Body of pancreas (tissue), 4 donors: Measurements from ENCODE around the gene GPR142. TPM values are rescaled to one million over a fixed set of nuclear protein-coding genes. Genes with fewer than 3 reads are reported as not detected.
A peak's percentile ranks its signal among the peaks of the same experiment; 100 is the strongest.

Experiments
- ATAC-seq: fragments of 150-250 bp; one replicate; pipeline ENCODE4 v1.9.1; 2016
- DNase-seq, 4 donors: peaks; one replicate each; pipeline ENCODE4 v3.0.0-alpha.2; 2019
- H3K27ac ChIP-seq, 4 donors: fragments of 200-600 bp; sonication (generic); 1 replicate in 3 of 4; 2 replicates in 1 of 4; pipeline versions ENCODE4 v1.5.1 to v1.6.1; 2016 to 2019; ENCODE audit warnings: mild to moderate bottlenecking in 1 of 4, mixed read lengths in 1 of 4, moderate library complexity in 1 of 4
- H3K27me3 ChIP-seq, 2 donors: fragments of 200-600 bp; sonication (generic); one replicate each; pipeline ENCODE4 v1.6.0; 2016; ENCODE audit warnings: mild to moderate bottlenecking in 1 of 2
- H3K36me3 ChIP-seq, 2 donors: fragments of 200-600 bp; sonication (generic); replicated peaks in 1 of 2; 2 replicates each; pipeline ENCODE4 v1.5.1; 2016; ENCODE audit warnings: low read depth in 2 of 2; ENCODE audit not compliant: insufficient read depth in 1 of 2
- H3K4me1 ChIP-seq: fragments of 200-600 bp; sonication (generic); one replicate; pipeline ENCODE4 v1.6.0; 2016
- H3K4me3 ChIP-seq, 2 donors: fragments of 200-600 bp; sonication (generic); 1 replicate in 1 of 2; 2 replicates in 1 of 2; pipeline ENCODE4 v1.5.1; 2016 to 2019
- H3K9me3 ChIP-seq, 3 donors: fragments of 200-600 bp; sonication (generic); 1 replicate in 2 of 3; 2 replicates in 1 of 3; pipeline ENCODE4 v1.5.1; 2016
- CTCF ChIP-seq, 7 experiments: fragments of 450-650 bp in 4 of 7; fragments of 200-600 bp in 3 of 7; sonication (generic) in 3 of 7; IDR thresholded peaks; one replicate each; pipeline ENCODE4 v1.5.1; 2016 to 2019; ENCODE audit warnings: antibody characterized with exemption in 7 of 7
- POLR2A ChIP-seq, 3 donors: fragments of 450-650 bp; IDR thresholded peaks; one replicate each; pipeline ENCODE4 v1.6.1; 2016; ENCODE audit warnings: antibody characterized with exemption in 3 of 3, mild to moderate bottlenecking in 2 of 3
- WGBS, 2 donors: methylation state at CpG; one replicate each; pipeline ENCODE4 v1.1.5; 2017; 5-methylcytosine and 5-hydroxymethylcytosine counted together
- intact Hi-C: fragments of 100-400 bp; cut with DNase I; formaldehyde crosslinking; loops from one replicate; pipeline ENCODE4 v1.15.1; 2023
- total RNA-seq, 2 donors: library from RNA; depleted of rRNA; stranded (reverse); fragments of >200 nt; gene quantifications; one replicate each; pipeline ENCODE4 v1.1.0, GENCODE V29; 2016

Gene GPR142
- total RNA-seq, 2 donors from 2014 or later = 0.52 to 0.66 TPM

DNA sequence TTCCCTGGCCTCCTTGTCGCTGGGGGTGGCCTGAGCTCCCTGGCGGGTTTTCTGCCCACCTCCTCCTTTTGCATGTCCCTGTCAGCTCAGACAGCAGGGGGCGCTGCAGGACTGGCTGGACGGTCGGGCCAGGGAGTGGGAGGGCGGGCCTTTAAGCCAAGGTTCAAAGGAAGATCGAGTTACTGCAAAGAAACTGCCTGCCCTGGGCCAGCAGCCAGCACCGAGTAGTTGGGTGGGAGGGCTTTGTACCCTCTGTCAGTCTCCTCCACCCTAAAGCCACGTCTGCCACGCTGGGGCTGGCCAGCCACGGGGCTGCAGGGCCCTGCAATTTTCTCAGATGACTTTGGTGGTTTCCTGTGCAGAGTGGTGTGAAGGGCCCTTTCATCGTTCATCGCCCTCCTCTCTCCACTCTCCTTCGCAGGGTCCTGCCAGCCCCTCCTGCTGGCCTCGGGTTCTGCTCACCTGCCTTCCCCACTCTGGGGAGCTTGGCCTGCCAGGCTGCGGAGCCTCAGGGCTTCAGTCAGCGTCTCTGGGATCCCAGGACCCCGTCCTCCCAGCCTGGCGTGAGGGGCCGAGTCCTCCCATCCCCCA is 12.3 kb downstream of the GPR142 start:
- TF ChIP-seq POLR2A (IDR thresholded peaks at IDR 0.05) (no peak), CTCF (IDR thresholded peaks at IDR 0.05) (peak; percentile 80 to 97 (median 95))
- no peak overlapping the region for H3K27ac ChIP-seq
- H3K27me3 ChIP-seq = no peaks in the 10 kb centered on the region
- no peak overlapping the region for H3K4me3 ChIP-seq
- ATAC-seq (peak; percentile 90), DNase-seq (peak; percentile 93 to 95 (median 94))
- 19% methylated on average over 9 to 20 of the region's 20 CpGs for WGBS, 2 donors
- H3K9me3 ChIP-seq = no peaks in the 10 kb centered on the region
- peaks cover 19% of the 10 kb centered on the region for H3K4me1 ChIP-seq
- H3K36me3 ChIP-seq = no peaks in the 10 kb centered on the region
- intact Hi-C loops = loop anchor here (2.0 kb wide), 1 partner anchor 81 kb away; no protein-coding TSS in a partner anchor

DNA sequence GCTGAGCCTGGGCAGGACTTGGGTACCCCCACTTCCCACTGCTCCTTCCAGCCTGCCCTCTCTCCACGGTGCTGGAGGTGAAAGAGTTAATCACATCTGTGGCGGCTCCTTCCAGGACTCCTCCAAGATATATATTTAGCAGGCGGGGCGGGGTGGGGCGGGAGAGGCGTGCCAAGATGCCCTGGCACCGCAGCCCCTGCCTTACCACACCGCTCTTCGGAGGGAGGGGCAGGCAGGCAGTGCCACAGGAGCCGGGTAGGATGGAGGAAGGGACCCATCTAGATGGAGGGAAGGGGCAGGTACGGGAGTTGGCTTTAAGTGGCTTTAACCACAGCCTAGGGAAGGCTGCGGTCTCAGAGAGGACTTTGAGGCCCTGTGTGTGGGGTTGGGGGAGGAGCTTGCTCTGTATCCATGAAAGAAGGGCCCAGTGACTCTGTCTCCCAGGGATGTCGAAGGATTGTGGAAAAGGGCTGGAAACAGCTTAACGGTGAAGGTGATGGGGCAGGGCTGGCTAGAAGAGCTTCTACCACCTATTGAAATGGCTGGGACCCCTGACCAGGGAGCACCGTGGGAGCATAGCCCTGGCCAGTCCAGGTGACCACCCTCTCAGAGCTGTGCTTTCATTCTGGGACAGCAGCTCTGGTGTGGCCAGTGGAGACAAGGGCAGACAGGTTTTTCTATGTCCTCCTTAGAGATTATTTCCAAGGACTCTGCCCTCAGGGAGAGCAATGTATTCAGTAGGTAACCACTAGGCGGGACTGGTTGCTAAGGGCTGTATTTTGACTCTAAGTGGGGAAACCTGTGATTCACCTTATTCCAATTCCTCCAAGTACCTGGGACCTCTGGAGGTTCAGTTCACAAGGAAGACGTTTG is 13.0 kb downstream of the GPR142 start:
- H3K36me3 ChIP-seq = no peaks in the 10 kb centered on the region
- H3K4me3 ChIP-seq = no peak overlapping the region
- no peaks in the 10 kb centered on the region for H3K27me3 ChIP-seq
- intact Hi-C loops = loop anchor here (2.0 kb wide), 1 partner anchor 80 kb away; no protein-coding TSS in a partner anchor
- TF ChIP-seq CTCF (IDR thresholded peaks at IDR 0.05) (peak in 6 of 7 experiments; percentile 7 to 50 (median 42)), POLR2A (IDR thresholded peaks at IDR 0.05) (no peak)
- H3K4me1 ChIP-seq = peaks cover 19% of the 10 kb centered on the region
- peak in 3 of 4 donors; percentile 39 to 52 (median 40) for DNase-seq
- peak overlapping the region in 2 of 4 donors; percentile 24 to 60 for H3K27ac ChIP-seq
- H3K9me3 ChIP-seq = no peaks in the 10 kb centered on the region
- ATAC-seq = peak; percentile 62
- WGBS, 2 donors = 23 to 26% methylated on average over 8 to 17 of the region's 17 CpGs

GRCh38 chr17:74380959-74381808 is 13.9 kb downstream of the GPR142 start:
- no peaks in the 10 kb centered on the region for H3K36me3 ChIP-seq
- no peaks in the 10 kb centered on the region for H3K9me3 ChIP-seq
- no peak overlapping the region for H3K4me3 ChIP-seq
- WGBS, 2 donors = 66 to 68% methylated on average over 14 to 15 of the region's 15 CpGs
- no peak for ATAC-seq
- no peak for DNase-seq
- no peak overlapping the region for H3K27ac ChIP-seq
- intact Hi-C loops = loop anchor here (2.0 kb wide), 1 partner anchor 80 kb away; no protein-coding TSS in a partner anchor
- H3K4me1 ChIP-seq = peaks cover 19% of the 10 kb centered on the region
- TF ChIP-seq POLR2A (IDR thresholded peaks at IDR 0.05) (no peak), CTCF (IDR thresholded peaks at IDR 0.05) (no peak)
- H3K27me3 ChIP-seq = no peaks in the 10 kb centered on the region

DNA sequence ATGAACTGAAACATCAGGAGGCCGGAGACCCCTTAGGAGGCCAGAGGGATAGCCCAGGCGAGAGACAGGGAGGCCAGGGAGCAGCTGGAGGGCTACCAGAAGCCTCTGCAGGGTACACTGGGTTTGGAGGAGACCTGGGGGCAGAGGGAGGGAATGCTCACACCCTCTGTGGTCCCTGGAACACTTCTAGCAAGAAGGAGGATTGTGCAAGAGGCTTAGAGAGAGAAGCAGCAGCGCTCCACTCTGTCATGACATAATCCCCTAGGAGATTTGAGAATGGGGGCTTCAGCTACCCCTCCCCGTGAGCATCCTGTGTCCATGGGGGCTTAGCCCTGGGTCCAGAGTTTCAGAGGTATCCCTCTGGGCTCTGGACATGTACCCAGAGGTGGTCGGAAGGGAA is 15.8 kb downstream of the GPR142 start:
- TF ChIP-seq CTCF (IDR thresholded peaks at IDR 0.05) (no peak), POLR2A (IDR thresholded peaks at IDR 0.05) (no peak)
- H3K27ac ChIP-seq = no peak overlapping the region
- H3K36me3 ChIP-seq = no peaks in the 10 kb centered on the region
- DNase-seq (no peak), ATAC-seq (no peak)
- no peak overlapping the region for H3K4me3 ChIP-seq
- H3K4me1 ChIP-seq = peaks cover 25% of the 10 kb centered on the region
- WGBS, 2 donors = 79 to 92% methylated on average over 4 to 5 of the region's 5 CpGs
- no peaks in the 10 kb centered on the region for H3K9me3 ChIP-seq
- H3K27me3 ChIP-seq = no peaks in the 10 kb centered on the region
- intact Hi-C loops = no loop called here
